ENCODE measurements around the gene PPP1R26. TPM values are rescaled to one million over a fixed set of nuclear protein-coding genes. Genes with fewer than 3 reads are reported as not detected.
A peak's percentile ranks its signal among the peaks of the same experiment; 100 is the strongest.
"Not testable (repeated sequence)": the region's sequence is repeated elsewhere in the genome, so short reads cannot be mapped to it uniquely, and the experiment has no call there.

Gene PPP1R26
- total RNA-seq, 2 experiments from 2014 or later, result 3.5 to 4.9 TPM

GRCh38 chr9:135513906-135514305 lies 34.3 kb downstream of the PPP1R26 start:
- H3K36me3 Mint-ChIP-seq; DNase-seq; H3K4me1 Mint-ChIP-seq (ENCODE audit: low read depth); H3K27ac Mint-ChIP-seq; H3K27me3 Mint-ChIP-seq; CTCF ChIA-PET; intact Hi-C loops (cut with micrococcal nuclease); POLR2A ChIA-PET; H3K4me3 Mint-ChIP-seq; H3K9me3 Mint-ChIP-seq: not testable (repeated sequence)

GRCh38 chr9:135514342-135515082 lies 34.9 kb downstream of the PPP1R26 start:
- H3K4me1 Mint-ChIP-seq (ENCODE audit: low read depth), result peaks cover 5% of the 10 kb centered on the region
- CTCF ChIA-PET, result no interaction called here
- POLR2A ChIA-PET, result no interaction called here
- intact Hi-C loops (cut with micrococcal nuclease), result no loop called here
- H3K27me3 Mint-ChIP-seq, result peaks cover 1% of the 10 kb centered on the region
- peaks cover 1% of the 10 kb centered on the region for H3K9me3 Mint-ChIP-seq
- no peak overlapping the region for H3K27ac Mint-ChIP-seq
- no peak overlapping the region for H3K4me3 Mint-ChIP-seq
- no peak for DNase-seq
- no peaks in the 10 kb centered on the region for H3K36me3 Mint-ChIP-seq

- Mint-ChIP-seq H3K27me3 (peaks cover 1% of the 10 kb centered on the region), H3K36me3 (no peaks in the 10 kb centered on the region), H3K4me3 (no peak overlapping the region), H3K27ac (no peak overlapping the region), H3K9me3 (no peaks in the 10 kb centered on the region), H3K4me1 (ENCODE audit: low read depth) (peaks cover 5% of the 10 kb centered on the region)
- ChIA-PET CTCF (no interaction called here), POLR2A (no interaction called here)
- intact Hi-C loops (cut with micrococcal nuclease), result no loop called here
- DNase-seq, result no peak
These were observed 35.7 kb downstream of the PPP1R26 start for GRCh38 chr9:135515083-135515951.

GRCh38 chr9:135516132-135516860 lies 36.7 kb downstream of the PPP1R26 start:
- H3K4me1 Mint-ChIP-seq (ENCODE audit: low read depth), result peaks cover 5% of the 10 kb centered on the region
- peaks cover 1% of the 10 kb centered on the region for H3K27me3 Mint-ChIP-seq
- intact Hi-C loops (cut with micrococcal nuclease), result no loop called here
- H3K9me3 Mint-ChIP-seq, result no peaks in the 10 kb centered on the region
- ChIA-PET POLR2A (no interaction called here), CTCF (no interaction called here)
- no peak overlapping the region for H3K4me3 Mint-ChIP-seq
- H3K27ac Mint-ChIP-seq, result no peak overlapping the region
- no peaks in the 10 kb centered on the region for H3K36me3 Mint-ChIP-seq
- DNase-seq, result peak; percentile 42

GRCh38 chr9:135517407-135517822 lies 37.8 kb downstream of the PPP1R26 start:
- Mint-ChIP-seq H3K4me3 (no peak overlapping the region), H3K9me3 (no peaks in the 10 kb centered on the region), H3K4me1 (ENCODE audit: low read depth) (no peaks in the 10 kb centered on the region), H3K27ac (no peak overlapping the region), H3K27me3 (peaks cover 1% of the 10 kb centered on the region), H3K36me3 (no peaks in the 10 kb centered on the region)
- ChIA-PET POLR2A (no interaction called here), CTCF (interaction anchor here (1.2 kb wide), 1 partner anchor 13 kb away, joined by 4 read pairs; no protein-coding TSS in a partner anchor)
- intact Hi-C loops (cut with micrococcal nuclease), result no loop called here
- DNase-seq, result no peak

- CTCF ChIA-PET, result no interaction called here
- Mint-ChIP-seq H3K27me3 (peaks cover 1% of the 10 kb centered on the region), H3K4me1 (ENCODE audit: low read depth) (no peaks in the 10 kb centered on the region), H3K9me3 (no peaks in the 10 kb centered on the region), H3K36me3 (no peaks in the 10 kb centered on the region), H3K4me3 (no peak overlapping the region), H3K27ac (no peak overlapping the region)
- POLR2A ChIA-PET, result no interaction called here
- DNase-seq, result no peak
- intact Hi-C loops (cut with micrococcal nuclease), result no loop called here
These were observed 39.8 kb downstream of the PPP1R26 start for GRCh38 chr9:135519179-135519971.

GRCh38 chr9:135520916-135521607 lies 41.5 kb downstream of the PPP1R26 start, which contains the start of gene LCN1:
Gene LCN1, plus strand, starts transcription at chr9:135521440. Its CDS starts 58 bp downstream, at chr9:135521498.
- H3K9me3 Mint-ChIP-seq, result no peaks in the 10 kb centered on the region
- no peak within 1 kb of the TSS for H3K27ac Mint-ChIP-seq
- intact Hi-C loops (cut with micrococcal nuclease), result no loop called here
- ChIA-PET CTCF (no interaction called here), POLR2A (no interaction called here)
- peaks cover 1% of the 10 kb centered on the region for H3K27me3 Mint-ChIP-seq
- H3K4me3 Mint-ChIP-seq, result no peak within 1 kb of the TSS
- no peak for DNase-seq
- no peaks in the 10 kb centered on the region for H3K36me3 Mint-ChIP-seq
- no peaks in the 10 kb centered on the region for H3K4me1 Mint-ChIP-seq (ENCODE audit: low read depth)

- H3K4me3 Mint-ChIP-seq, result no peak overlapping the region
- no peak overlapping the region for H3K27ac Mint-ChIP-seq
- no peaks in the 10 kb centered on the region for H3K9me3 Mint-ChIP-seq
- intact Hi-C loops (cut with micrococcal nuclease), result no loop called here
- H3K36me3 Mint-ChIP-seq, result no peaks in the 10 kb centered on the region
- ChIA-PET CTCF (no interaction called here), POLR2A (no interaction called here)
- DNase-seq, result no peak
- H3K4me1 Mint-ChIP-seq (ENCODE audit: low read depth), result no peaks in the 10 kb centered on the region
- peaks cover 1% of the 10 kb centered on the region for H3K27me3 Mint-ChIP-seq
These were observed 42.1 kb downstream of the PPP1R26 start for GRCh38 chr9:135521608-135522095.

GRCh38 chr9:135522137-135522877 lies 42.7 kb downstream of the PPP1R26 start:
- no peak for DNase-seq
- no peaks in the 10 kb centered on the region for H3K9me3 Mint-ChIP-seq
- H3K4me3 Mint-ChIP-seq, result no peak overlapping the region
- no peaks in the 10 kb centered on the region for H3K4me1 Mint-ChIP-seq (ENCODE audit: low read depth)
- intact Hi-C loops (cut with micrococcal nuclease), result no loop called here
- peaks cover 1% of the 10 kb centered on the region for H3K27me3 Mint-ChIP-seq
- CTCF ChIA-PET, result no interaction called here
- POLR2A ChIA-PET, result no interaction called here
- no peaks in the 10 kb centered on the region for H3K36me3 Mint-ChIP-seq
- H3K27ac Mint-ChIP-seq, result no peak overlapping the region

GRCh38 chr9:135522931-135523330 lies 43.3 kb downstream of the PPP1R26 start:
- no peaks in the 10 kb centered on the region for H3K36me3 Mint-ChIP-seq
- no peak overlapping the region for H3K4me3 Mint-ChIP-seq
- H3K27ac Mint-ChIP-seq, result no peak overlapping the region
- intact Hi-C loops (cut with micrococcal nuclease), result no loop called here
- no peak for DNase-seq
- H3K4me1 Mint-ChIP-seq (ENCODE audit: low read depth), result no peaks in the 10 kb centered on the region
- ChIA-PET CTCF (no interaction called here), POLR2A (no interaction called here)
- H3K9me3 Mint-ChIP-seq, result no peaks in the 10 kb centered on the region
- H3K27me3 Mint-ChIP-seq, result no peaks in the 10 kb centered on the region
